Hepatocyte (in vitro differentiated cells): ENCODE results near the gene TMEM252. TPM values are rescaled to one million over a fixed set of nuclear protein-coding genes. Genes with fewer than 3 reads are reported as not detected.

ENCODE experiments used
- DNase-seq: peaks from one replicate; pipeline ENCODE4 v3.0.0-alpha.2; 2016; ENCODE audit warnings: low spot score
- H2AFZ ChIP-seq: fragments of 200-600 bp; sonication (generic); 2 replicates; pipeline ENCODE4 v1.6.0; 2016; ENCODE audit warnings: antibody characterized with exemption, mild to moderate bottlenecking
- H3K27ac ChIP-seq: fragments of 200-600 bp; sonication (generic); 2 replicates; pipeline ENCODE4 v1.5.1; 2016; ENCODE audit warnings: mild to moderate bottlenecking
- H3K27me3 ChIP-seq: fragments of 200-600 bp; sonication (generic); 2 replicates; pipeline ENCODE4 v1.6.1; 2016
- H3K36me3 ChIP-seq: fragments of 200-600 bp; sonication (generic); replicated peaks from 2 replicates; pipeline ENCODE4 v1.5.1; 2016; ENCODE audit warnings: low read depth; ENCODE audit not compliant: insufficient read depth
- H3K4me1 ChIP-seq: fragments of 200-600 bp; sonication (generic); 2 replicates; pipeline ENCODE4 v1.5.1; 2016; ENCODE audit warnings: mild to moderate bottlenecking, moderate library complexity; ENCODE audit not compliant: insufficient read depth
- H3K4me2 ChIP-seq: fragments of 200-600 bp; sonication (generic); 2 replicates; pipeline ENCODE4 v1.6.0; 2016
- H3K4me3 ChIP-seq: fragments of 200-600 bp; sonication (generic); 2 replicates; pipeline ENCODE4 v1.5.1; 2016; ENCODE audit warnings: mild to moderate bottlenecking
- H3K79me2 ChIP-seq: fragments of 200-600 bp; sonication (generic); 2 replicates; pipeline ENCODE4 v1.6.0; 2017; ENCODE audit warnings: mild to moderate bottlenecking
- H3K9me2 ChIP-seq: fragments of 200-600 bp; sonication (generic); replicated peaks from 2 replicates; pipeline ENCODE4 v1.6.0; 2017; ENCODE audit warnings: mild to moderate bottlenecking; ENCODE audit not compliant: insufficient read depth
- H3K9me3 ChIP-seq: fragments of 200-600 bp; sonication (generic); 2 replicates; pipeline ENCODE4 v1.5.1; 2016; ENCODE audit warnings: low read depth, mild to moderate bottlenecking
- H4K20me1 ChIP-seq: fragments of 200-600 bp; sonication (generic); 2 replicates; pipeline ENCODE4 v1.6.0; 2016; ENCODE audit warnings: mild to moderate bottlenecking; ENCODE audit not compliant: insufficient read depth, poor library complexity, severe bottlenecking
- CTCF ChIP-seq: fragments of 200-600 bp; sonication (generic); IDR thresholded peaks from 2 replicates; pipeline ENCODE4 v1.5.1; 2016; ENCODE audit warnings: antibody characterized with exemption, mild to moderate bottlenecking; ENCODE audit not compliant: poor library complexity
- EZH2 ChIP-seq: fragments of 200-600 bp; sonication (generic); IDR thresholded peaks from 2 replicates; pipeline ENCODE4 v1.6.1; 2016; ENCODE audit warnings: antibody characterized with exemption, mild to moderate bottlenecking, borderline replicate concordance
- EZH2phosphoT487 ChIP-seq: fragments of 200-600 bp; sonication (generic); IDR thresholded peaks from one replicate; pipeline ENCODE4 v1.6.1; 2018; ENCODE audit warnings: antibody characterized with exemption, mild to moderate bottlenecking, low read depth, moderate library complexity; ENCODE audit not compliant: unreplicated experiment, severe bottlenecking
- WGBS: methylation state at CpG from one replicate; pipeline ENCODE4 v1.1.6; 2016; ENCODE audit warnings: low lambda C conversion rate; ENCODE audit errors: missing lambda C conversion rate; 5-methylcytosine and 5-hydroxymethylcytosine counted together
- polyA plus RNA-seq: library from polyadenylated mRNA; unstranded; fragments of >200 nt; fragmentation: Nextera tagmentation; extraction: Ambion mirVana; gene quantifications from 2 replicates; pipeline ENCODE4 v1.2.1, GENCODE V29; 2016
- total RNA-seq: library from RNA; depleted of rRNA; stranded (reverse); fragments of >200 nt; gene quantifications from 2 replicates; pipeline ENCODE4 v1.2.3, GENCODE V29; 2014

The TMEM252 gene
- total and polyA plus RNA-seq, 2 experiments from 2014 or later, result 0.16 TPM; not detected in 1

DNA sequence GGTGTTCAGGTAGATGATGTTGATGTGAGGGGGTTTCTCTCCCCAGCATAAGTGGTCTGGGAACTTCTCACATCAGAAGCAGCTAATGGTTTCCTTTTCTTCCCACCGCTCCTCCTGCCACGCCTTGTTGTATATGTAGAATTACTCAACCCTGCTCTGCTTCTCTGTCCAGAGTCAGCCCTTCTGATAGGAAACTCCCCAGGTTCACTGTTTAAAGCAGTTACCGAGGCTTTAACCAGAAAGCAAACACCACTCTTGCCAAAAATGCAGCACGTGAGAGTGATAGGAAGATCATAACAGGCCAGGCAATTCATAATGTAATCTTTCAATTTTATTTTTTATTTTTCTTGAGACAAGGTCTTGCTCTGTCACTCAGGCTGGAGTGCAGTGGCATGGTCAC lies 10.5 kb upstream of the TMEM252 start:
- no peaks in the 10 kb centered on the region for H3K9me2 ChIP-seq
- no peak overlapping the region for H3K4me3 ChIP-seq
- H3K4me2 ChIP-seq, result no peak overlapping the region
- H3K36me3 ChIP-seq, result no peaks in the 10 kb centered on the region
- H3K27me3 ChIP-seq, result no peaks in the 10 kb centered on the region
- no peak overlapping the region for H3K27ac ChIP-seq
- H3K79me2 ChIP-seq, result no peaks in the 10 kb centered on the region
- peak overlapping the region; percentile 14 for H2AFZ ChIP-seq
- no peaks in the 10 kb centered on the region for H4K20me1 ChIP-seq
- no peaks in the 10 kb centered on the region for H3K9me3 ChIP-seq
- TF ChIP-seq EZH2 (no peak), CTCF (no peak), EZH2phosphoT487 (no peak)
- no peak for DNase-seq
- H3K4me1 ChIP-seq, result peaks cover 6% of the 10 kb centered on the region
- 60% methylated on average over 4 of the region's 4 CpGs for WGBS

DNA sequence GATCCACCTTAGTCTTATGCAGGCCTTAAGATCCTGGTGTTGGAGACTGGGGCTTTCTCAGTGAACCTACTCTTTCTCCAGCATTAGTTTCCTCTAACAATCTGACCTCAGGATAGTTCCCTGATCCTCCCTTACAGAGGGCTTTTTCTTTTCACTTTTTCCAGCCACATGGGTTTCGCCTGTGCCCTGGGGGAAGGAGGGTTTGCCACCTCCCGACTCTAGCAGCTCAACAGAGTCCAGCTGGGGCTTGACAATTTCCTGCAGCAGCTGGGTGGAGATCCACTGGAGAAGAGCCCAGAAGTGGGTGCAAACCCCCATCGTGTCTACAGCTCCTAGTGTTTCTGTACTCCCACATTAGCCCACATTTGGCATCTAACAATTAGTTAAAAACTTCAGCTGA lies 7.6 kb upstream of the TMEM252 start:
- H3K79me2 ChIP-seq, result no peaks in the 10 kb centered on the region
- no peak overlapping the region for H3K4me2 ChIP-seq
- TF ChIP-seq CTCF (no peak), EZH2phosphoT487 (no peak), EZH2 (no peak)
- H3K27ac ChIP-seq, result no peak overlapping the region
- peaks cover 6% of the 10 kb centered on the region for H3K4me1 ChIP-seq
- H4K20me1 ChIP-seq, result no peaks in the 10 kb centered on the region
- WGBS, result 64% methylated on average over 3 of the region's 3 CpGs
- no peaks in the 10 kb centered on the region for H3K27me3 ChIP-seq
- no peaks in the 10 kb centered on the region for H3K9me3 ChIP-seq
- no peak overlapping the region for H3K4me3 ChIP-seq
- H3K9me2 ChIP-seq, result no peaks in the 10 kb centered on the region
- DNase-seq, result no peak
- H2AFZ ChIP-seq, result no peak overlapping the region
- no peaks in the 10 kb centered on the region for H3K36me3 ChIP-seq

GRCh38 chr9:68547417-68547816 lies 6.7 kb upstream of the TMEM252 start:
- Histone ChIP-seq H3K4me3 (no peak overlapping the region), H3K4me2 (no peak overlapping the region), H3K9me3 (no peaks in the 10 kb centered on the region), H3K4me1 (peaks cover 5% of the 10 kb centered on the region), H3K9me2 (no peaks in the 10 kb centered on the region), H3K36me3 (no peaks in the 10 kb centered on the region), H3K27me3 (no peaks in the 10 kb centered on the region), H4K20me1 (no peaks in the 10 kb centered on the region), H2AFZ (no peak overlapping the region), H3K79me2 (no peaks in the 10 kb centered on the region), H3K27ac (no peak overlapping the region)
- DNase-seq, result no peak
- TF ChIP-seq CTCF, result no peak

- H4K20me1 ChIP-seq, result no peaks in the 10 kb centered on the region
- H3K4me3 ChIP-seq, result no peak overlapping the region
- no peak overlapping the region for H2AFZ ChIP-seq
- 82% methylated on average over 6 of the region's 6 CpGs for WGBS
- no peak for DNase-seq
- no peaks in the 10 kb centered on the region for H3K79me2 ChIP-seq
- no peaks in the 10 kb centered on the region for H3K36me3 ChIP-seq
- TF ChIP-seq EZH2phosphoT487, result no peak
- no peak for TF ChIP-seq CTCF
- TF ChIP-seq EZH2, result no peak
- H3K9me3 ChIP-seq, result no peaks in the 10 kb centered on the region
- no peaks in the 10 kb centered on the region for H3K27me3 ChIP-seq
- peaks cover under 1% of the 10 kb centered on the region for H3K4me1 ChIP-seq
- H3K9me2 ChIP-seq, result no peaks in the 10 kb centered on the region
- no peak overlapping the region for H3K4me2 ChIP-seq
- H3K27ac ChIP-seq, result no peak overlapping the region
These were observed 6.1 kb upstream of the TMEM252 start for GRCh38 chr9:68546596-68547390.
